Measurements from ENCODE around the gene ATP8B3.

DNA sequence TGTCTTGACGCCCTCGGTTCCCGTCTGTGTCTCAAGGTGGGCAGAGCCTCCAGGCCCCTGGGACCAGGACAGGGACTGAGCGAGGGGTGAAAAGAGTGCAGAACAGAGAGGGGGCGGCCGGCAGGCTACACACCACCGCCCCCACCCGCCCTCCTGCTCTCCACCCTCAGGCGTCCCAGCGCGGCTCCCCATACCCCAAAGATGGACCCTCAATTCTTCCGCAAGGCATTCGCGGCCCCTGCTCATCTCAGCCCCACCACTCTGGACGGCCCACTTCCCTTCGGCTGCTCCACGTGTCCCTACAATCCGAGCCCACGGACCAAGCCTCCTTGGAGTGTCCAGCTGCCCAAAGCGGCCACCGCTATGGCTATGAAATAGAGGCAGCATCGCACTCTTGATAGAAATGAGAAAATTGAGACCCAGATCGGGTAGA is 49.5 kb upstream of the ATP8B3 start:
- TF ChIP-seq, protein P1, sequence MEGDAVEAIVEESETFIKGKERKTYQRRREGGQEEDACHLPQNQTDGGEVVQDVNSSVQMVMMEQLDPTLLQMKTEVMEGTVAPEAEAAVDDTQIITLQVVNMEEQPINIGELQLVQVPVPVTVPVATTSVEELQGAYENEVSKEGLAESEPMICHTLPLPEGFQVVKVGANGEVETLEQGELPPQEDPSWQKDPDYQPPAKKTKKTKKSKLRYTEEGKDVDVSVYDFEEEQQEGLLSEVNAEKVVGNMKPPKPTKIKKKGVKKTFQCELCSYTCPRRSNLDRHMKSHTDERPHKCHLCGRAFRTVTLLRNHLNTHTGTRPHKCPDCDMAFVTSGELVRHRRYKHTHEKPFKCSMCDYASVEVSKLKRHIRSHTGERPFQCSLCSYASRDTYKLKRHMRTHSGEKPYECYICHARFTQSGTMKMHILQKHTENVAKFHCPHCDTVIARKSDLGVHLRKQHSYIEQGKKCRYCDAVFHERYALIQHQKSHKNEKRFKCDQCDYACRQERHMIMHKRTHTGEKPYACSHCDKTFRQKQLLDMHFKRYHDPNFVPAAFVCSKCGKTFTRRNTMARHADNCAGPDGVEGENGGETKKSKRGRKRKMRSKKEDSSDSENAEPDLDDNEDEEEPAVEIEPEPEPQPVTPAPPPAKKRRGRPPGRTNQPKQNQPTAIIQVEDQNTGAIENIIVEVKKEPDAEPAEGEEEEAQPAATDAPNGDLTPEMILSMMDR (IDR thresholded peaks at IDR 0.05 in 8 of 11, conservative IDR thresholded peaks at IDR 0.05 in 3 of 11): no peak
- no peak for TF ChIP-seq POLR2A (IDR thresholded peaks at IDR 0.05)
- no peak for TF ChIP-seq POLR2AphosphoS5 (IDR thresholded peaks at IDR 0.05)

All from spleen (tissue), 7 donors.